PC-9 (cell line): Measurements from ENCODE around the gene ZNRF4.

Experiments used
- EZH2 ChIP-seq: fragments of 200-600 bp; sonication (generic); IDR thresholded peaks from 2 replicates; pipeline ENCODE4 v1.8.0; 2017; ENCODE audit warnings: antibody characterized with exemption, low read depth
- TF ChIP-seq, protein P1 (sequence below): fragments of 200-600 bp; sonication (generic); conservative IDR thresholded peaks from 2 replicates; pipeline ENCODE4 v1.6.1; 2017; ENCODE audit warnings: mixed run types, antibody characterized with exemption, mild to moderate bottlenecking, moderate library complexity

- TF ChIP-seq, protein P1, sequence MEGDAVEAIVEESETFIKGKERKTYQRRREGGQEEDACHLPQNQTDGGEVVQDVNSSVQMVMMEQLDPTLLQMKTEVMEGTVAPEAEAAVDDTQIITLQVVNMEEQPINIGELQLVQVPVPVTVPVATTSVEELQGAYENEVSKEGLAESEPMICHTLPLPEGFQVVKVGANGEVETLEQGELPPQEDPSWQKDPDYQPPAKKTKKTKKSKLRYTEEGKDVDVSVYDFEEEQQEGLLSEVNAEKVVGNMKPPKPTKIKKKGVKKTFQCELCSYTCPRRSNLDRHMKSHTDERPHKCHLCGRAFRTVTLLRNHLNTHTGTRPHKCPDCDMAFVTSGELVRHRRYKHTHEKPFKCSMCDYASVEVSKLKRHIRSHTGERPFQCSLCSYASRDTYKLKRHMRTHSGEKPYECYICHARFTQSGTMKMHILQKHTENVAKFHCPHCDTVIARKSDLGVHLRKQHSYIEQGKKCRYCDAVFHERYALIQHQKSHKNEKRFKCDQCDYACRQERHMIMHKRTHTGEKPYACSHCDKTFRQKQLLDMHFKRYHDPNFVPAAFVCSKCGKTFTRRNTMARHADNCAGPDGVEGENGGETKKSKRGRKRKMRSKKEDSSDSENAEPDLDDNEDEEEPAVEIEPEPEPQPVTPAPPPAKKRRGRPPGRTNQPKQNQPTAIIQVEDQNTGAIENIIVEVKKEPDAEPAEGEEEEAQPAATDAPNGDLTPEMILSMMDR = no peak
- no peak for TF ChIP-seq EZH2
These were observed 20.1 kb upstream of the ZNRF4 start for GRCh38 chr19:5434970-5435641.
